ENCODE results near the gene IL23R.

Gene IL23R

DNA sequence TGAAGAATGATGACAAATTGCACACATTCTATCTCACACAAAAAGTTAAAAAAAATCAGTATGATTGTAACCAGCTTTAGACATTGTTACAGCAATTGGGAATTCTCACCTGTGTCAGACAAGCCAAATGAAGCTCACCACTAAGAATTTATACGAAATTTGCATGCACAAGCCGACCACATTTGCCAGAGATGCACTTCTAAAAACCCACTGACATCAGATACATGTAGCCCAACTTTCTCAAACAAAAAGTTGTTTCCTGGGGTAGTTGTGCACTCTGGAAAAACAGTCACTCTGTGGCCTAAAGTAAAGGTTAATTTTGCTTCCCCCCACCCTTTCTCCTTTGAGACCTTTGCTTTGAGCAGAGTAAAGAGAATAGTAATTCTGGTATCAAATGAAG lies 73.5 kb downstream of the IL23R start:
- DNase-seq (ENCODE audit: low read depth in 2 of 2): no peak

DNA sequence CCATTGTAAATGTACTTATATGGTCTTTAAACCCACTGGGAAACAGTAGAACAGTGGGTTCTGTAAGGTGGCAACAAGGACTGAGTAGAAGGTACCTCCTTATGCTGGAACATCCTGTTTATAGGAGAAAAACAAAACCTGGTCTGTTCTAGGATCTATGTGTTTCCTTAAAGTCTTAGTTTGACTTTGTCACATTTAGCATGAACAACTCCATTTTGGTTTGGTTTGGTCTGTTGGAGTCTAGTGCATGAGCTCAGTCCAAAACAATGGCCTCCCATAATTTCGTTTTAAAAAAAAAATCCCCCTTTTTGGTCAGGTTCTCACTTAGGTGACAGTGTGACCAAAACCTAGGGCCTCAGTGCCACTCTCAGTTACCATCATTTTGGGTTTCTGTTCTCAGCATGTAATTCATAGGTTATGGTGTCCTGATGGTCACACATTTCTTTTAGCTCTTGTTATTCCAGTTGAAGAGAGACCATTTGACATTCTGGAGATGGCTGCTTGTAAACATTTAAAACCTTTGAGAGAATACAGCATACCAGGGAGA lies 75.0 kb downstream of the IL23R start:
- no peak for DNase-seq (ENCODE audit: low read depth in 2 of 2)

DNA sequence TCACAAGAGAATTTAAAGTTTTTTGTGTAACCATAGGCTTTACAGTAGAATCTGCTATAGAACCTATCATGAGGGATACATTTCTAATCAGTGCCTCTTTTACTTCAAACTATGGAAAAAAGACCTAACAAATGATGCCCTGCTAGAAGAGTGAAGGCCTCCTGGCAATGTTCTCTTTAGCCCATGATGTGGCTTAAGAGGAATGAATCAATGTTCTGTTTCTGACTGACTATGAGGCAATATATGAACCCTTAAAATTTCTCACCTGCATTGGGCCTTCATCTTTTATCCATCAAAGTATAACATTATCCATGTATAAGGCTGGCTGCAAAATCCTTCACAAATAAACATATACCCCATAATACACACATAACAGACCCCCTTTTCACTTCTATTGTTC lies 75.8 kb downstream of the IL23R start:
- DNase-seq (ENCODE audit: low read depth in 2 of 2): no peak

- no peak for DNase-seq (ENCODE audit: low read depth in 2 of 2)
Measured at GRCh38 chr1:67250051-67250653, 83.9 kb downstream of the IL23R start.

DNA sequence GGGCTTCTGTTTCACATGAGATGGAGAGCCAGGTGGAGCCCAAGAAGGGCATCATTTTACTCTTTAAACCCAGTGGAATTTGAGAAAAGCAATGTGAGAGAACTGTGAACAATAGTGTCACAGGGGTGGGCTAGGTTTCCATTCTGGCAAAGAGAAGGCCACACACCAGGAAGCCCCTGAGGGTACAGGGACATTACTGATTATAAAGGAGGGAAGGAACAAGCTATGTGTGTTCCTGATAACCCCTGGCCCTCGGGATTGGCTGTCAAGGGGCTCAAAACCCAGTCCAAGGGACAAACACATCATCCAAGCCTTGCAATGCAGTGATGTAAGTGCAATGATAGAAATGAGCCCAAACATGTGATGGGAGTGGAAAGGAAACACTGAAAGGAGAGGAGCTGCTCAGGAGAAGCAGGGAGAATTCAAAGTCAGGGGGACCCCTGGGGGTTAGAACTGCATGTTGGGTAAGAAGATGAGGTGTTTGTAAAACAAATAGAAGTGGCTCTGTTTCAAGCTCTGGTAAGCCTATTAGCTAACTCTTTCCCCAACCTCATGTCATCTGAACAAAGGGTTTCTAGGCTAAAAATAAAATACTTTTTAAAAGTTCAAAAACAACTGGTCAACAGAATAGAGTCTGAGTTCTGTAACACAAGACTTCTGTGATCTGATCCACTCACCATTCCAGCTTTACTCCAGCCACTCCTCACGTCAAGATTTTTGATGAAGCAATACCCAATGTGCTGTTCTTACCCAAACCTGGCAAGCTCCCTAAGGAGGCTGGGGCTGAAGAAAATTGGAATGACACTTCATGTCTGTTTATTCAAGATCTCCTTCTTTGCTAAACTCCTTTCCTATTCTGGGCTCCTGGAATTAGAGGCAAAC lies 90.3 kb downstream of the IL23R start:
- DNase-seq (ENCODE audit: low read depth in 2 of 2): no peak

DNA sequence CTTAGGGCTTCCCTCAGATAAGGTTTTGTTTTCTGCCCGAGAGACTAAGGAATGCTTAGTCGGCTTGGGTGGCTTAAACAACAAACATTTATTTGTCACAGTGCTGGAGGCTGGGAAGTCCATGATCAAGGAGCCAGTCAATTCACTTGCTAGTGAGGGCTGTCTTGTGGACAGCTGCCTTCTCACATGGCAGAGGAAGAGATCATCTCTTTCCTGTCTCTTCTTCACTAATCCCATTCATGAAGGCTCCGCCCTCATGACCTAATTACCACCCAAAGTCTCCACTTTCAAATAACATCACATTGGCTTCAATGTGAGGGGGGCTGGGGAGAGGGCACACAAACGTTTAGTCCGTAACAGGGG lies 90.9 kb downstream of the IL23R start:
- DNase-seq (ENCODE audit: low read depth in 2 of 2): no peak

DNA sequence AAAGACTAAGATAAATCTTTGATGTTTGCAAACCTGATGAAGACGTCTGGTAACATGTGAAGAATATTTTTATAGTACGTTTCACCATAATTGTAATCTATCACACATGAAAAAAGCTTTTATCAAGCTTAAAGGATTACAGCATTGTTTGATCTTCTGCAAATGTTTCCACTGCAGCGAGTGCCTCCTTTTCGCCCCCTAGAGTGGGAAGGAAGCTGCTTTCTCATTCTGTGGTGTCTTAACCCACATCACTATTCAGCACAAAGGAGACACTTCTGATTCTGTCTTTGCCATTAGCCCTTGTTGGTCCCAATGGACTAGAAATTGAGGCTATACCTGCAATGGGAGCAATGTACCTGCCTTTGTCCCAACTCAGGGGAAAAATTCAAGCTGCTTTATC lies 95.4 kb downstream of the IL23R start:
- DNase-seq (ENCODE audit: low read depth in 2 of 2): no peak

GRCh38 chr1:67262735-67263134 lies 96.5 kb downstream of the IL23R start:
- no peak for DNase-seq (ENCODE audit: low read depth in 2 of 2)

DNA sequence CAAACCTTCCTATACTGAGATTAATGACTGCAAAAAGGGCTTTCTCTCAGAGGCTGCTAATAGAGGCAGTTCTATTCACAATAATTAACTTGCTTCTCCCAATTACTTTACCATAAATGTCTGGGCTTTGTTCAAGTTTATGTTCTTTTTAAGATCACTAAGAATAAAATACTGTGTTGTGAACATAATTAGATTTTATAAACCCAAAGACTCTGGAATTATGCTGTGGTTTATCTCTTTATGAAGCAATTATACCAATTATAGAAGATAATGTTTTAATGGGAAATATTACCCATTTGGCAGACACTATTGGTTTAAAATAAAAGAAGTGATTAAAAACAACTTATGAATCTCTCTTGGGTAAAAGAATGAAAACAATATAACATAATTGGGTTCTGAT lies 97.9 kb downstream of the IL23R start:
- DNase-seq (ENCODE audit: low read depth in 2 of 2): no peak

DNA sequence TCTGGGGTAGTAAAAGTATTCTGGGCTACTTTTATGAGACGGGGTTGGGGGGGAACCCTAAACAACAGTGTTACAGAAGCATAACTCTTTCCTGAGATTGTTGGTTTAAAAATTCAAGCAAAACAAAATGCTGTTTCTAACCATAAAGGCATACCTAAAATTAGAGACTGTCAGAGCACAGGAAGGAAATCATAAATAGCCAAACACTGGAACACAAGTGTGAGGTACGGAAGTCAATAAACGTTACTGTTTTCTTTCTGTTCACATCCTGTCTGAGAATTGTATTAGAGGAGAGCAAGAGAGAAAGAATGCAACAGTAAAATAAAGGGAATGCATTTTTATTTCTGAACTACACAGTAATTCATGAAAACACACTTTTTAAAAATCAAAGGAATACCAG lies 98.6 kb downstream of the IL23R start:
- no peak for DNase-seq (ENCODE audit: low read depth in 2 of 2)

GRCh38 chr1:67269061-67269460 lies 102.8 kb downstream of the IL23R start:
- no peak for DNase-seq (ENCODE audit: low read depth in 2 of 2)

GRCh38 chr1:67270541-67270940 lies 104.3 kb downstream of the IL23R start:
- no peak for DNase-seq (ENCODE audit: low read depth in 2 of 2)

- no peak for DNase-seq (ENCODE audit: low read depth in 2 of 2)
Measured at GRCh38 chr1:67273591-67273990, 107.3 kb downstream of the IL23R start.

- no peak for DNase-seq (ENCODE audit: low read depth in 2 of 2)
Measured at GRCh38 chr1:67274623-67275325, 108.5 kb downstream of the IL23R start.

- DNase-seq (ENCODE audit: low read depth in 2 of 2): no peak
Measured at GRCh38 chr1:67280696-67281095, 114.4 kb downstream of the IL23R start.

- no peak for DNase-seq (ENCODE audit: low read depth in 2 of 2)
Measured at GRCh38 chr1:67281244-67281643, 115.0 kb downstream of the IL23R start.

GRCh38 chr1:67285780-67286488 lies 119.7 kb downstream of the IL23R start:
- DNase-seq (ENCODE audit: low read depth in 2 of 2): no peak

GRCh38 chr1:67290236-67290635 lies 124.0 kb downstream of the IL23R start:
- no peak for DNase-seq (ENCODE audit: low read depth in 2 of 2)

DNA sequence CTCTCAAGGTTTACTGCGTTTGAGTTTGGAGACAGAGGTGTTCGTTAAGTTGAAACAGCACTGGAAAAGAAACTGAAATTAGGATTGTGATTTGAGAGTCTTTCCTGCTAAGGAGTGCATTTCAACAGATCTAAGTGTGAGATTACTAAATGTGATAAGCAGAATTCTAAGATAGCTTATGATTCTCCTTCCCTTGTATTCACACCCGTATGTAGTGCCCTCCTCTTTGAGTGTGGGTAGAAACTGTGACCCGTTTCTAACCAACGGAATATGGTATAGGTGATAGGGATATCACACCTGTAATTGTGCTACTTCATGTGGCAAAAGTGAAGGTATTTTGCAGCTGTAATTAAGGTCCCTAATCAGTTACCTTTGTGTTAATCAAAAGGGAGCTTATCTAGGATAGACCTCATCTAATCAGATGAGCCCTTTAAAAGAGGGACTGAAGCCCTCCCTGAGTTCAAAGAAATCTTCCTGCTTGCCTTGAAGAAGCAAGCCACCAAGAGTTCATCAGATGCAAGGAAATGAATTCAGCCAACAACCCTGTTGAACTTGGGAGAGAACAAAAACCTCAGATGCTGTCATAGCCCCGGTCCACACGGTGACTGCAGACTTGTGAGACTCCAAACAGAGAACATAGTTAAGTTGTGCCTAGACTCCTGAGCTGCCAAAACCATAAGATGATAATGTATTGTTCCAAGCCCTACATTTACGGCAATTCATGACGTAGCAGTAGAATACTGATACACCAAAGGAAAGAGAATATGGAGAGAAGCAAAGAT lies 128.8 kb downstream of the IL23R start:
- no peak for DNase-seq (ENCODE audit: low read depth in 2 of 2)

- DNase-seq (ENCODE audit: low read depth in 2 of 2): no peak
Measured at GRCh38 chr1:67298762-67299161, 132.5 kb downstream of the IL23R start.

- no peak for DNase-seq (ENCODE audit: low read depth in 2 of 2)
Measured at GRCh38 chr1:67299296-67299695, 133.0 kb downstream of the IL23R start.
